HEK293T (cell line): ENCODE measurements around the gene MAN1C1.

Experiments used
- ARNT ChIP-seq: fragments of 450-650 bp; IDR thresholded peaks from 2 replicates; pipeline ENCODE4 v1.6.1; 2017; ENCODE audit warnings: mild to moderate bottlenecking
- ELF4 ChIP-seq: fragments of 450-650 bp; IDR thresholded peaks from 2 replicates; pipeline ENCODE4 v1.6.1; 2017; ENCODE audit warnings: antibody characterized with exemption
- FOXA1 ChIP-seq: fragments of 450-650 bp; IDR thresholded peaks from 2 replicates; pipeline ENCODE4 v1.6.1; 2016; ENCODE audit warnings: mild to moderate bottlenecking
- FOXK2 ChIP-seq: fragments of 450-650 bp; IDR thresholded peaks from 2 replicates; pipeline ENCODE4 v1.6.1; 2016; ENCODE audit warnings: mild to moderate bottlenecking
- FOXM1 ChIP-seq: fragments of 450-650 bp; IDR thresholded peaks from 2 replicates; pipeline ENCODE4 v1.6.1; 2017; ENCODE audit warnings: mild to moderate bottlenecking, borderline replicate concordance
- HDGF ChIP-seq: fragments of 450-650 bp; IDR thresholded peaks from 2 replicates; pipeline ENCODE4 v1.6.1; 2017; ENCODE audit warnings: antibody characterized with exemption, borderline replicate concordance
- NFRKB ChIP-seq: fragments of 450-650 bp; IDR thresholded peaks from 2 replicates; pipeline ENCODE4 v1.6.1; 2016; ENCODE audit warnings: mild to moderate bottlenecking, moderate library complexity
- SP1 ChIP-seq: fragments of 450-650 bp; IDR thresholded peaks from 2 replicates; pipeline ENCODE4 v1.6.1; 2017
- TARDBP ChIP-seq: fragments of 450-650 bp; IDR thresholded peaks from 2 replicates; pipeline ENCODE4 v1.6.1; 2016
- ZNF384 ChIP-seq: fragments of 450-650 bp; IDR thresholded peaks from 2 replicates; pipeline ENCODE4 v1.6.1; 2016

- no peak for TF ChIP-seq TARDBP
- TF ChIP-seq FOXM1 = no peak
- TF ChIP-seq SP1 = no peak
- TF ChIP-seq ARNT = no peak
- no peak for TF ChIP-seq NFRKB
- TF ChIP-seq FOXK2 = no peak
- TF ChIP-seq HDGF = no peak
- TF ChIP-seq ELF4 = no peak
- TF ChIP-seq ZNF384 = no peak
- TF ChIP-seq FOXA1 = no peak
These were observed 26.1 kb downstream of the MAN1C1 start for GRCh38 chr1:25642574-25643108.
